ENCODE measurements around the gene CNGA1.
"Not testable (repeated sequence)": the region's sequence is repeated elsewhere in the genome, so short reads cannot be mapped to it uniquely, and the experiment has no call there.

The CNGA1 gene

GRCh38 chr4:48028696-48029095 lies 12.2 kb upstream of the CNGA1 start:
- DNase-seq = no peak

- DNase-seq = no peak
Observed at GRCh38 chr4:48027653-48028052, 11.2 kb upstream of the CNGA1 start.

GRCh38 chr4:48025005-48025404 lies 8.5 kb upstream of the CNGA1 start:
- DNase-seq = no peak

- no peak for DNase-seq
Observed at GRCh38 chr4:48024522-48024921, 8.0 kb upstream of the CNGA1 start.

- DNase-seq = no peak
Observed at GRCh38 chr4:48022192-48022799, 5.8 kb upstream of the CNGA1 start.

GRCh38 chr4:48021100-48021499 lies 4.6 kb upstream of the CNGA1 start:
- no peak for DNase-seq

GRCh38 chr4:48018112-48018511 lies 1.6 kb upstream of the CNGA1 start:
- no peak for DNase-seq

- DNase-seq = no peak
Observed at GRCh38 chr4:48017108-48017571, 659 bp upstream of the CNGA1 start.

GRCh38 chr4:48015678-48016077 lies 803 bp downstream of the CNGA1 start:
- DNase-seq = no peak

GRCh38 chr4:48015216-48015615 lies 1.3 kb downstream of the CNGA1 start:
- DNase-seq = no peak

GRCh38 chr4:48012824-48013223 lies 3.7 kb downstream of the CNGA1 start:
- DNase-seq = peak; percentile 11

GRCh38 chr4:48011722-48012121 lies 4.8 kb downstream of the CNGA1 start:
- no peak for DNase-seq

GRCh38 chr4:48010906-48011305 lies 5.6 kb downstream of the CNGA1 start:
- not testable (repeated sequence) for DNase-seq

GRCh38 chr4:48008021-48008596 lies 8.4 kb downstream of the CNGA1 start:
- DNase-seq = no peak

GRCh38 chr4:48005781-48006180 lies 10.7 kb downstream of the CNGA1 start:
- no peak for DNase-seq

GRCh38 chr4:48003568-48003967 lies 12.9 kb downstream of the CNGA1 start:
- DNase-seq = not testable (repeated sequence)

- no peak for DNase-seq
Observed at GRCh38 chr4:48002267-48002666, 14.2 kb downstream of the CNGA1 start.

GRCh38 chr4:47996021-47996420 lies 20.5 kb downstream of the CNGA1 start:
- DNase-seq = no peak

GRCh38 chr4:47992475-47992874 lies 24.0 kb downstream of the CNGA1 start:
- DNase-seq = not testable (repeated sequence)

- no peak for DNase-seq
Observed at GRCh38 chr4:47990145-47990544, 26.3 kb downstream of the CNGA1 start.

GRCh38 chr4:47974566-47974965 lies 41.9 kb downstream of the CNGA1 start:
- peak; percentile 63 for DNase-seq

GRCh38 chr4:47972721-47973120 lies 43.8 kb downstream of the CNGA1 start:
- no peak for DNase-seq

GRCh38 chr4:47972181-47972580 lies 44.3 kb downstream of the CNGA1 start:
- DNase-seq = peak; percentile 90

- DNase-seq = no peak
Observed at GRCh38 chr4:47968847-47969246, 47.6 kb downstream of the CNGA1 start.

- DNase-seq = no peak
Observed at GRCh38 chr4:47954677-47955076, 61.8 kb downstream of the CNGA1 start.
